Activated B cell treated with CpG ODN at 0.5 μM for 24 hours (primary cell): ENCODE measurements around the gene TAC3. TPM values are rescaled to one million over a fixed set of nuclear protein-coding genes. Genes with fewer than 3 reads are reported as not detected.

Experiments
- ATAC-seq: fragments of 200-7000 bp; cut with Tn5 transposase; one replicate; pipeline ENCODE4 v1.10.0; 2021; ENCODE audit warnings: low read depth, mild to moderate bottlenecking, moderate library complexity
- CTCF ChIA-PET: fragments of 350-600 bp; sonication (Branson Sonifier 250); formaldehyde crosslinking; loops from one replicate; lab custom pipeline; 2021; ENCODE audit warnings: antibody characterized with exemption; lab: Charles Lee
- POLR2A ChIA-PET: fragments of 350-600 bp; sonication (Branson Sonifier 250); formaldehyde crosslinking; loops from one replicate; lab custom pipeline; 2021; ENCODE audit warnings: antibody characterized with exemption; lab: Charles Lee
- DNase-seq: peaks from one replicate; pipeline ENCODE4 v3.0.0; 2022
- H3K27ac Mint-ChIP-seq: one replicate; pipeline ENCODE4 v1.8.0; 2020; ENCODE audit warnings: mixed read lengths
- H3K27me3 Mint-ChIP-seq: one replicate; pipeline ENCODE4 v1.8.0; 2021; ENCODE audit warnings: mixed read lengths
- H3K36me3 Mint-ChIP-seq: one replicate; pipeline ENCODE4 v1.8.0; 2021; ENCODE audit warnings: low read depth, mixed read lengths
- H3K4me1 Mint-ChIP-seq: one replicate; pipeline ENCODE4 v1.8.0; 2021; ENCODE audit warnings: mixed read lengths
- H3K4me3 Mint-ChIP-seq: one replicate; pipeline ENCODE4 v1.8.0; 2020; ENCODE audit warnings: mild to moderate bottlenecking, mixed read lengths
- H3K9me3 Mint-ChIP-seq: one replicate; pipeline ENCODE4 v1.8.0; 2020; ENCODE audit warnings: mixed read lengths
- CTCF ChIP-seq: fragments of 200-600 bp; IDR thresholded peaks from one replicate; pipeline ENCODE4 v1.8.0; 2022; ENCODE audit warnings: antibody characterized with exemption, mild to moderate bottlenecking
- intact Hi-C: fragments of 100-400 bp; cut with micrococcal nuclease; formaldehyde crosslinking; loops from one replicate; pipeline ENCODE4 v1.15.1; 2024
- total RNA-seq: library from RNA; stranded (reverse); gene quantifications from 2 replicates; pipeline ENCODE4 v1.2.3, GENCODE V29; 2022

TAC3 gene
- total RNA-seq, 1 donor from 2014 or later = not detected

GRCh38 chr12:57048423-57049118 lies 32.2 kb upstream of the TAC3 start:
- Mint-ChIP-seq H3K9me3 (no peaks in the 10 kb centered on the region), H3K27ac (no peak overlapping the region), H3K4me1 (peaks cover 22% of the 10 kb centered on the region), H3K27me3 (no peaks in the 10 kb centered on the region), H3K4me3 (no peak overlapping the region), H3K36me3 (no peaks in the 10 kb centered on the region)
- ChIA-PET CTCF (interaction anchor here (1.1 to 2.0 kb wide), 3 partner anchors 12 to 76 kb away, joined by 3 to 7 read pairs (median 5); partner anchors contain the start of gene STAT6), POLR2A (interaction anchor here (0.6 to 1.5 kb wide), 3 partner anchors 17 to 63 kb away, joined by 3 to 7 read pairs (median 6); partner anchors contain the start of gene STAT6)
- DNase-seq (no peak), ATAC-seq (no peak)
- intact Hi-C loops = no loop called here
- no peak for TF ChIP-seq CTCF

- Mint-ChIP-seq H3K4me3 (no peak overlapping the region), H3K4me1 (peaks cover 22% of the 10 kb centered on the region), H3K9me3 (no peaks in the 10 kb centered on the region), H3K27me3 (no peaks in the 10 kb centered on the region), H3K27ac (no peak overlapping the region), H3K36me3 (no peaks in the 10 kb centered on the region)
- no peak for DNase-seq
- no peak for ATAC-seq
- no peak for TF ChIP-seq CTCF
- intact Hi-C loops = loop anchor here (2.0 kb wide), 1 partner anchor 15 kb away; no protein-coding TSS in a partner anchor
- CTCF ChIA-PET = interaction anchor here (1.1 to 1.2 kb wide), 2 partner anchors 64 to 76 kb away, joined by 3 to 5 read pairs; partner anchors contain the start of gene STAT6
- POLR2A ChIA-PET = interaction anchor here (0.6 to 1.6 kb wide), 5 partner anchors 8 to 63 kb away, joined by 3 to 7 read pairs (median 6); partner anchors contain the start of gene STAT6
Observed at GRCh38 chr12:57047981-57048380, 31.7 kb upstream of the TAC3 start.

GRCh38 chr12:57046947-57047890 lies 30.9 kb upstream of the TAC3 start:
- DNase-seq = no peak
- TF ChIP-seq CTCF = no peak
- POLR2A ChIA-PET = interaction anchor here (0.6 to 1.6 kb wide), 5 partner anchors 9 to 65 kb away, joined by 3 to 7 read pairs (median 4); partner anchors contain the start of gene STAT6
- H3K4me3 Mint-ChIP-seq = peak overlapping the region; percentile 53
- intact Hi-C loops = loop anchor here (2.0 kb wide), 1 partner anchor 16 kb away; no protein-coding TSS in a partner anchor
- ATAC-seq = peak; percentile 64
- H3K4me1 Mint-ChIP-seq = peaks cover 22% of the 10 kb centered on the region
- peak overlapping the region; percentile 75 for H3K27ac Mint-ChIP-seq
- no peaks in the 10 kb centered on the region for H3K27me3 Mint-ChIP-seq
- no peaks in the 10 kb centered on the region for H3K36me3 Mint-ChIP-seq
- H3K9me3 Mint-ChIP-seq = no peaks in the 10 kb centered on the region
- CTCF ChIA-PET = interaction anchor here (1.0 to 1.2 kb wide), 5 partner anchors 12 to 77 kb away, joined by 3 to 5 read pairs (median 3); partner anchors contain the start of gene STAT6

- ChIA-PET CTCF (interaction anchor here (1.0 to 1.2 kb wide), 3 partner anchors 11 to 42 kb away, joined by 3 to 4 read pairs (median 3); no protein-coding TSS in a partner anchor), POLR2A (interaction anchor here (1.6 kb wide), 1 partner anchor 13 kb away, joined by 7 read pairs; no protein-coding TSS in a partner anchor)
- no peak for TF ChIP-seq CTCF
- H3K9me3 Mint-ChIP-seq = no peaks in the 10 kb centered on the region
- peaks cover 22% of the 10 kb centered on the region for H3K4me1 Mint-ChIP-seq
- no peaks in the 10 kb centered on the region for H3K27me3 Mint-ChIP-seq
- ATAC-seq (no peak), DNase-seq (no peak)
- H3K27ac Mint-ChIP-seq = no peak overlapping the region
- intact Hi-C loops = loop anchor here (2.0 kb wide), 1 partner anchor 17 kb away; no protein-coding TSS in a partner anchor
- H3K4me3 Mint-ChIP-seq = no peak overlapping the region
- no peaks in the 10 kb centered on the region for H3K36me3 Mint-ChIP-seq
Observed at GRCh38 chr12:57046086-57046791, 29.9 kb upstream of the TAC3 start.
